HUDEP-2 (cell line): ENCODE results near the gene AMZ1.

ENCODE experiments used
- DNase-seq, 76 experiments: peaks; one replicate each; lab custom pipeline; 2025; ENCODE audit not compliant: unreplicated experiment in 76 of 76; lab: John Stamatoyannopoulos, UW

The AMZ1 gene

GRCh38 chr7:2687881-2688318 lies at the start of gene AMZ1:
TSS of gene AMZ1 (plus strand) at chr7:2688202. CDS start at chr7:2700452, 12,250 bp downstream.
- DNase-seq, result no peak

- DNase-seq, result no peak
Observed at GRCh38 chr7:2638224-2638991, 49.6 kb upstream of the AMZ1 start.

GRCh38 chr7:2639181-2639681 lies 48.8 kb upstream of the AMZ1 start:
- no peak for DNase-seq

GRCh38 chr7:2639695-2640481 lies 48.1 kb upstream of the AMZ1 start:
- no peak for DNase-seq

- DNase-seq, result no peak
Observed at GRCh38 chr7:2640482-2640830, 47.5 kb upstream of the AMZ1 start.

- DNase-seq, result no peak
Observed at GRCh38 chr7:2640846-2641316, 47.1 kb upstream of the AMZ1 start.

- DNase-seq, result peak in 2 of 76 experiments; percentile 7 to 10
Observed at GRCh38 chr7:2641406-2642393, 46.3 kb upstream of the AMZ1 start.

- DNase-seq, result peak in 12 of 76 experiments; percentile 7 to 32 (median 22)
Observed at GRCh38 chr7:2643386-2644219, 44.4 kb upstream of the AMZ1 start.

- DNase-seq, result no peak
Observed at GRCh38 chr7:2644220-2644561, 43.8 kb upstream of the AMZ1 start.

GRCh38 chr7:2644562-2645273 lies 43.3 kb upstream of the AMZ1 start:
- DNase-seq, result no peak

GRCh38 chr7:2645274-2645868 lies 42.6 kb upstream of the AMZ1 start:
- no peak for DNase-seq

GRCh38 chr7:2646336-2646679 lies 41.7 kb upstream of the AMZ1 start:
- no peak for DNase-seq

- no peak for DNase-seq
Observed at GRCh38 chr7:2646680-2647571, 41.1 kb upstream of the AMZ1 start.

- DNase-seq, result no peak
Observed at GRCh38 chr7:2647594-2648172, 40.3 kb upstream of the AMZ1 start.

GRCh38 chr7:2649139-2649838 lies 38.7 kb upstream of the AMZ1 start:
- no peak for DNase-seq

GRCh38 chr7:2649991-2650390 lies 38.0 kb upstream of the AMZ1 start:
- no peak for DNase-seq

GRCh38 chr7:2650451-2650850 lies 37.6 kb upstream of the AMZ1 start:
- no peak for DNase-seq
